HCT116 (cell line): Measurements from ENCODE around the gene KRTAP29-1. TPM values are rescaled to one million over a fixed set of nuclear protein-coding genes. Genes with fewer than 3 reads are reported as not detected.

Source experiments
- ATAC-seq: fragments of 200-7000 bp; cut with Tn5 transposase; 2 replicates; pipeline ENCODE4 v1.9.1; 2020; ENCODE audit warnings: mild to moderate bottlenecking, moderate library complexity
- BruUV-seq: library from RNA; stranded (reverse); fragments of 400-500 nt; replicated peaks from 2 replicates; lab custom pipeline; 2021; lab: Mats Ljungman, UMichigan
- CTCF ChIA-PET: fragments of 300-600 bp; sonication (Branson Sonifier 250); formaldehyde crosslinking; loops from one replicate; lab custom pipeline; 2021; ENCODE audit warnings: antibody characterized with exemption; lab: Charles Lee
- POLR2A ChIA-PET: fragments of 300-600, 350-600 bp; sonication (Branson Sonifier 250); formaldehyde crosslinking; loops from one replicate; lab custom pipeline; 2021; ENCODE audit warnings: antibody characterized with exemption; lab: Charles Lee
- RAD21 ChIA-PET, 2 experiments: fragments of 300-600 bp; sonication (Branson Sonifier 250); formaldehyde crosslinking; loops; one replicate each; lab custom pipeline; 2023; ENCODE audit warnings: low total read pairs in 2 of 2; ENCODE audit not compliant: uncharacterized antibody in 2 of 2, unreplicated experiment in 2 of 2, low non-redundant PET in 1 of 2; lab: Charles Lee
- DNase-seq: peaks from one replicate; pipeline ENCODE4 v3.0.0-alpha.2; 2010; ENCODE audit warnings: low read depth, low spot score
- H2AFZ ChIP-seq: fragments of 200-600 bp; shearing (Covaris generic), sonication (generic); 2 replicates; pipeline ENCODE4 v1.6.1; 2017; ENCODE audit warnings: low read depth, mixed run types, mixed read lengths, antibody characterized with exemption, low read length; ENCODE audit not compliant: poor library complexity, severe bottlenecking
- H3K27ac ChIP-seq: 2 replicates; pipeline ENCODE4 v1.5.1; 2012; ENCODE audit warnings: low read depth, low read length
- H3K27me3 ChIP-seq: fragments of 200-600 bp; sonication (generic); 2 replicates; pipeline ENCODE4 v1.6.1; 2016; ENCODE audit warnings: mixed run types, low read length, mixed read lengths; ENCODE audit not compliant: insufficient read depth
- H3K36me3 ChIP-seq, 2 experiments: fragments of 200-500 bp in 1 of 2; fragments of 200-600 bp in 1 of 2; sonication (Bioruptor generic) in 1 of 2; sonication (generic) in 1 of 2; 2 replicates each; pipeline versions ENCODE4 v1.5.1 to v1.6.1; 2014 to 2016; ENCODE audit warnings: low read length in 2 of 2, inconsistent platforms in 1 of 2, mixed read lengths in 1 of 2, mixed run types in 1 of 2; ENCODE audit not compliant: insufficient read depth in 2 of 2, control insufficient read depth in 1 of 2
- H3K4me1 ChIP-seq, 2 experiments: fragments of 200-600 bp in 1 of 2; sonication (generic) in 1 of 2; 2 replicates each; pipeline versions ENCODE4 v1.5.1 to v1.6.1; 2012 to 2017; ENCODE audit warnings: low read length in 2 of 2, inconsistent platforms in 1 of 2, mild to moderate bottlenecking in 1 of 2, mixed read lengths in 1 of 2, mixed run types in 1 of 2, moderate library complexity in 1 of 2; ENCODE audit not compliant: insufficient read depth in 2 of 2, control insufficient read depth in 1 of 2
- H3K4me2 ChIP-seq: fragments of 200-600 bp; sonication (generic); 2 replicates; pipeline ENCODE4 v1.6.1; 2017; ENCODE audit warnings: mixed run types, low read length, mixed read lengths
- H3K4me3 ChIP-seq, 2 experiments: fragments of 200-600 bp in 1 of 2; sonication (generic) in 1 of 2; replicated peaks in 1 of 2; 2 replicates each; pipeline ENCODE4 v1.5.1; 2011 to 2016; ENCODE audit warnings: low read length in 2 of 2, control low read depth in 1 of 2, low read depth in 1 of 2, mild to moderate bottlenecking in 1 of 2, mixed read lengths in 1 of 2, mixed run types in 1 of 2
- H3K79me2 ChIP-seq: fragments of 200-600 bp; sonication (generic); 2 replicates; pipeline ENCODE4 v1.6.1; 2017; ENCODE audit warnings: mild to moderate bottlenecking, mixed run types, low read length, moderate library complexity, mixed read lengths; ENCODE audit not compliant: insufficient read depth
- H3K9ac ChIP-seq: fragments of 200-600 bp; sonication (generic); 2 replicates; pipeline ENCODE4 v1.6.1; 2016; ENCODE audit warnings: low read length, mixed read lengths
- H3K9me2 ChIP-seq: fragments of 200-600 bp; sonication (generic), shearing (Covaris generic); 2 replicates; pipeline ENCODE4 v1.6.1; 2017; ENCODE audit warnings: mixed run types, mild to moderate bottlenecking, moderate library complexity; ENCODE audit not compliant: insufficient read depth
- H3K9me3 ChIP-seq, 2 experiments: fragments of 200-500 bp in 1 of 2; fragments of 200-600 bp in 1 of 2; sonication (Bioruptor generic) in 1 of 2; sonication (generic) in 1 of 2; 2 replicates each; pipeline ENCODE4 v1.6.1; 2014 to 2017; ENCODE audit warnings: low read length in 2 of 2, mixed read lengths in 2 of 2, inconsistent platforms in 1 of 2, low read depth in 1 of 2, mild to moderate bottlenecking in 1 of 2, mixed run types in 1 of 2, moderate library complexity in 1 of 2; ENCODE audit not compliant: control insufficient read depth in 1 of 2, insufficient read depth in 1 of 2
- H4K20me1 ChIP-seq: fragments of 200-600 bp; sonication (generic), shearing (Covaris generic); 2 replicates; pipeline ENCODE4 v1.6.1; 2017; ENCODE audit warnings: mixed run types, mild to moderate bottlenecking, moderate library complexity; ENCODE audit not compliant: insufficient read depth
- CTCF ChIP-seq, 3 experiments: fragments of 200-600 bp in 1 of 3; sonication (generic) in 1 of 3; IDR thresholded peaks in 2 of 3; conservative IDR thresholded peaks in 1 of 3; 2 replicates each; pipeline ENCODE4 v1.5.1; 2012 to 2017; ENCODE audit warnings: low read depth in 2 of 3, low read length in 2 of 3, antibody characterized with exemption in 1 of 3, borderline replicate concordance in 1 of 3, control low read depth in 1 of 3, mild to moderate bottlenecking in 1 of 3, mixed read lengths in 1 of 3, mixed run types in 1 of 3, moderate library complexity in 1 of 3; ENCODE audit not compliant: insufficient read depth in 1 of 3
- EZH2 ChIP-seq: fragments of 200-600 bp; sonication (generic); IDR thresholded peaks from 2 replicates; pipeline ENCODE4 v1.6.1; 2017; ENCODE audit warnings: antibody characterized with exemption, mixed run types
- EZH2phosphoT487 ChIP-seq: fragments of 200-600 bp; IDR thresholded peaks from 2 replicates; pipeline ENCODE4 v1.6.1; 2018; ENCODE audit warnings: antibody characterized with exemption, borderline replicate concordance
- FOSL1 ChIP-seq: IDR thresholded peaks from 2 replicates; pipeline ENCODE4 v1.6.1; 2012; ENCODE audit warnings: low read depth
- POLR2AphosphoS5 ChIP-seq: IDR thresholded peaks from 2 replicates; pipeline ENCODE4 v1.6.1; 2011; ENCODE audit warnings: mild to moderate bottlenecking, low read depth, low read length, moderate library complexity
- SIN3A ChIP-seq: IDR thresholded peaks from 2 replicates; pipeline ENCODE4 v1.6.1; 2012; ENCODE audit warnings: low read depth
- ZNF274 ChIP-seq: fragments of 200-500 bp; sonication (Bioruptor generic); IDR thresholded peaks from 2 replicates; pipeline ENCODE4 v1.6.1; 2014; ENCODE audit warnings: mild to moderate bottlenecking, low read depth, low read length, inconsistent platforms
- intact Hi-C: fragments of 100-400 bp; cut with micrococcal nuclease; formaldehyde crosslinking; loops from 2 replicates; pipeline ENCODE4 v1.10.0; 2022
- total RNA-seq: library from RNA; stranded (reverse); gene quantifications from one replicate; pipeline ENCODE4 v1.2.1, GENCODE V29; 2021; ENCODE audit not compliant: unreplicated experiment
- TF ChIP-seq, protein P1 (sequence below): IDR thresholded peaks from 2 replicates; pipeline ENCODE4 v1.6.1; 2012

The KRTAP29-1 gene
- total RNA-seq, 1 experiment from 2014 or later: 0.22 TPM

DNA sequence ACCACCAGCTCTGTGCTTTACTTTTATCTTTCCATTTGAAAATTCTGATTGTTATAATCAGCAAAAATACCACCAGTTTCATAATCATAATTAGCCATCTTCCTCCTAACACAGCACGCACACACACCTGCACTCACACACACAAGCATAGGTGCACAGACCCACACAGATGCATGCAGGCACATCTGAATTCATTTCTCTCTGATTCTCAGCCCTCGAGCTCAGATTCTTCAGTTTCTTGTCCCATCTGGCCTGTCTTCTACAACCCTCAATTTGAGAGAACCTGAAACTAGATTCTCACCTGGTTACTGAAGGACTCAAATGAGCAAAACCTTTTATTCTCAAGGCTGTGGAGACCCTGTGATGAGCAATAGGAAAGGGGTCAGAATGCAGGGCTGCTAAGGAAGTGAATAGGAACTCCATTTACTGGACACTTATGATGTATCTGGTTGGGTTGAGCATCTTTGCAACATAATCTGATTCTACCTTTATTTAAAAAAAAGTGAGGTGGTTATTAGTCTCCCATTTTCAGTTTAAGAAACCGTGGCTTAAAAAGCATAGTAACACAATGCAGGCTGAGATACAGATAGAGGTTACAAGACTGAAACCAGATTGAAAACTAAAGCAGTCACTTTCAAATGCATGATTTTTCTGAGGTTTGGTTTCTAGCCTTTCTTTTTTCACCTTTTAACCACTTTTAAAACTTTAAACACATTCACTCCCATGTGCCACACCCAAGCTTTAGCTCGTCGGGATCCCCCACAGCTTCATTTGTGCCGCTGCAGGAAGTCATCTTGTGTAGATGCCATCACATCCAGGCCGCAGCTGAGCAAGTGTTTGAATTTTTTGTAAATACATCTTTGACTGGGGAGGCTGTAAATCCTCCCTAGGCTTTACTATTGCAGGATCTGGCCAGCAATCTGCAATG is 38.5 kb upstream of the KRTAP29-1 start:
- Histone ChIP-seq H3K4me1 (no peaks in the 10 kb centered on the region), H3K4me2 (no peak overlapping the region), H3K79me2 (no peaks in the 10 kb centered on the region), H3K27ac (no peak overlapping the region), H3K9me2 (no peaks in the 10 kb centered on the region), H3K27me3 (no peaks in the 10 kb centered on the region), H2AFZ (no peak overlapping the region), H3K9ac (no peak overlapping the region), H3K36me3 (no peaks in the 10 kb centered on the region), H3K4me3 (no peak overlapping the region), H3K9me3 (peaks cover 3 to 9% of the 10 kb centered on the region in 2 experiments; a peak in 1 of 4 replicates), H4K20me1 (no peaks in the 10 kb centered on the region)
- ChIA-PET CTCF (interaction anchor here (1.1 kb wide), 1 partner anchor 12 kb away, joined by 3 read pairs; no protein-coding TSS in a partner anchor), RAD21 (no interaction called here), POLR2A (no interaction called here)
- intact Hi-C loops: no loop called here
- BruUV-seq: no TSS peak
- DNase-seq: no peak
- no peak for ATAC-seq
- TF ChIP-seq POLR2AphosphoS5 (no peak), EZH2phosphoT487 (no peak), SIN3A (no peak), EZH2 (no peak), FOSL1 (no peak), ZNF274 (no peak), CTCF (IDR thresholded peaks at IDR 0.05 in 2 of 3, conservative IDR thresholded peaks at IDR 0.05 in 1 of 3; ENCODE audit: borderline replicate concordance in 1 of 3, insufficient read depth in 1 of 3, low read depth in 2 of 3, low read length in 2 of 3) (no peak)
- TF ChIP-seq, protein P1, sequence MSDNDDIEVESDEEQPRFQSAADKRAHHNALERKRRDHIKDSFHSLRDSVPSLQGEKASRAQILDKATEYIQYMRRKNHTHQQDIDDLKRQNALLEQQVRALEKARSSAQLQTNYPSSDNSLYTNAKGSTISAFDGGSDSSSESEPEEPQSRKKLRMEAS: no peak
